ENCODE data around the gene CDH6.

- TF ChIP-seq CTCF (IDR thresholded peaks at IDR 0.05) (no peak), EZH2 (IDR thresholded peaks at IDR 0.05) (no peak)
Measured at GRCh38 chr5:31357038-31357437, 163.6 kb downstream of the CDH6 start.
